Activated effector memory CD4-positive, alpha-beta T cell treated with Interleukin-2 at 50 U/mL for 16 hours (primary cell): Measurements from ENCODE around the gene SRGAP2C.
"Not testable (repeated sequence)": the region's sequence is repeated elsewhere in the genome, so short reads cannot be mapped to it uniquely, and the experiment has no call there.

Experiments used
- DNase-seq: peaks from one replicate; pipeline ENCODE4 v3.0.0-alpha.2; 2020

The SRGAP2C gene

GRCh38 chr1:121230636-121231035 is 45.9 kb downstream of the SRGAP2C start:
- DNase-seq, result not testable (repeated sequence)

GRCh38 chr1:121232445-121233125 is 47.8 kb downstream of the SRGAP2C start:
- not testable (repeated sequence) for DNase-seq

GRCh38 chr1:121234090-121234759 is 49.5 kb downstream of the SRGAP2C start:
- not testable (repeated sequence) for DNase-seq

GRCh38 chr1:121238384-121238783 is 53.6 kb downstream of the SRGAP2C start:
- not testable (repeated sequence) for DNase-seq

- not testable (repeated sequence) for DNase-seq
These were observed 59.1 kb downstream of the SRGAP2C start for GRCh38 chr1:121243913-121244312.

GRCh38 chr1:121246399-121246798 is 61.6 kb downstream of the SRGAP2C start:
- DNase-seq, result not testable (repeated sequence)

GRCh38 chr1:121252656-121253055 is 67.9 kb downstream of the SRGAP2C start:
- DNase-seq, result not testable (repeated sequence)

- not testable (repeated sequence) for DNase-seq
These were observed 69.8 kb downstream of the SRGAP2C start for GRCh38 chr1:121254618-121255017.

- DNase-seq, result not testable (repeated sequence)
These were observed 72.9 kb downstream of the SRGAP2C start for GRCh38 chr1:121257632-121258031.

GRCh38 chr1:121258134-121258533 is 73.4 kb downstream of the SRGAP2C start:
- not testable (repeated sequence) for DNase-seq

GRCh38 chr1:121260205-121260604 is 75.4 kb downstream of the SRGAP2C start:
- not testable (repeated sequence) for DNase-seq

GRCh38 chr1:121262163-121262562 is 77.4 kb downstream of the SRGAP2C start:
- not testable (repeated sequence) for DNase-seq

GRCh38 chr1:121263789-121264244 is 79.0 kb downstream of the SRGAP2C start:
- DNase-seq, result not testable (repeated sequence)

GRCh38 chr1:121267072-121267471 is 82.3 kb downstream of the SRGAP2C start:
- not testable (repeated sequence) for DNase-seq

GRCh38 chr1:121269309-121269708 is 84.5 kb downstream of the SRGAP2C start:
- not testable (repeated sequence) for DNase-seq

- DNase-seq, result not testable (repeated sequence)
These were observed 85.2 kb downstream of the SRGAP2C start for GRCh38 chr1:121269973-121270372.

GRCh38 chr1:121271143-121271715 is 86.5 kb downstream of the SRGAP2C start:
- not testable (repeated sequence) for DNase-seq

- not testable (repeated sequence) for DNase-seq
These were observed 90.7 kb downstream of the SRGAP2C start for GRCh38 chr1:121275435-121275834.

GRCh38 chr1:121278202-121278601 is 93.4 kb downstream of the SRGAP2C start:
- not testable (repeated sequence) for DNase-seq

GRCh38 chr1:121278777-121279547 is 94.2 kb downstream of the SRGAP2C start:
- not testable (repeated sequence) for DNase-seq

- not testable (repeated sequence) for DNase-seq
These were observed 94.7 kb downstream of the SRGAP2C start for GRCh38 chr1:121279548-121279898.

- DNase-seq, result not testable (repeated sequence)
These were observed 96.0 kb downstream of the SRGAP2C start for GRCh38 chr1:121280699-121281317.
